Skin of body (tissue), 2 donors: Measurements from ENCODE around the gene PLXND1. TPM values are rescaled to one million over a fixed set of nuclear protein-coding genes. Genes with fewer than 3 reads are reported as not detected.
A peak's percentile ranks its signal among the peaks of the same experiment; 100 is the strongest.

ENCODE experiments used
- DNase-seq: peaks from one replicate; lab custom pipeline; 2025; lab: John Stamatoyannopoulos, UW
- total RNA-seq: library from RNA; depleted of rRNA; stranded (reverse); fragments of >200 nt; gene quantifications from one replicate; pipeline ENCODE4 v1.2.3, GENCODE V29; 2014

PLXND1 gene
- total RNA-seq, 1 donor from 2014 or later, result 134 TPM

DNA sequence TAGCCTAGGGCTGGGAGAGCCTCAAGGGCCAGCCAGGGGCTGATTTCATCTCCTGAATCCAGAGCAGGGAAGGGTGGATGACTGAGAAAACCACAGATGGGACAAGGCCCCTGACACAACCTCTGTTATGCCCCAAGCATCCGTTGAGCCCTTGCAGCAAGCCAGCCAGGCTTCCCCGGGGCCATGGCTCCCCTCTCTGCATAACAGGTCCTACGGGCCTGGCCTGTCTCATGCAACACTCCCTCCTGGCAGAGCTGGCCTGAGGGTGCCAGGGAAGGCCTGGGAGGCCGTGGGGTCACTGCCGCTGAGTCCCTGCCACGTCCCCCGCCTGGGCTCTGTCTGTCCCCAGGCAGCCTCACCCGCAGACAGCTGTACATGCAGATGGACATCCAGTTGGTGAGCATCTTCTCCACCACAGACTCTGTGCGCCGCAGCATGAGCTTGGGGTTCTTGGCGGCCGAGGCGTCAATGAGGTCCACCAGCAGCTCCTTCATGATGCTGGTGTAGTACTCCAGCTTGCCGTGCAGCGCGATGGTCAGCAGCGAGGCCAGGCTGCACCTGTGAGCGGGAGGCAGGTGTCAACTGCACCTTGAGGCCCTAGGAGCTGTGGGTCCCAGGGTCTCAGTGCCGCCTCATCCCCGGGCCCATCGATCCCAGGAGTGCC, 41.4 kb downstream of the PLXND1 start:
- DNase-seq, result no peak

- no peak for DNase-seq
Measured at GRCh38 chr3:129563850-129564535, 42.5 kb downstream of the PLXND1 start.

DNA sequence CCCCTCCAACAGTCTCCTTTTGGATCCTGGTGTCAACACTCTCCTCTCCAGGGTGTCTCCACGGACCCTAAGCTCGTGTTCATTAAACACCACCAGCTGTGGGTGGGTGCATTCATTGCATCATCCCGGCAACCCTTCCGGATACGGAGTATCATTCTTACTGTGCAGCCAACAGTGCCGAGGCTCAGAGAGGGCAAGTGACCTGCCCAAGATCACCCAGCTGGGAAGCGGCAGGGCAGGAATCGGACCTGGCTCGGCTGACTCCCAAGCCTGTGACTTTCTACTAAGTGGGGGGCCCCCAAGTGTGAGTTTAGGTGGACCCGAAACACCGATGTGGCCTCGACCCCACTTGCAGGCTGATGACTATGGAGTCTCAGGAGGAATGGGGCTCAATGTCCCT, 43.1 kb downstream of the PLXND1 start:
- no peak for DNase-seq

DNA sequence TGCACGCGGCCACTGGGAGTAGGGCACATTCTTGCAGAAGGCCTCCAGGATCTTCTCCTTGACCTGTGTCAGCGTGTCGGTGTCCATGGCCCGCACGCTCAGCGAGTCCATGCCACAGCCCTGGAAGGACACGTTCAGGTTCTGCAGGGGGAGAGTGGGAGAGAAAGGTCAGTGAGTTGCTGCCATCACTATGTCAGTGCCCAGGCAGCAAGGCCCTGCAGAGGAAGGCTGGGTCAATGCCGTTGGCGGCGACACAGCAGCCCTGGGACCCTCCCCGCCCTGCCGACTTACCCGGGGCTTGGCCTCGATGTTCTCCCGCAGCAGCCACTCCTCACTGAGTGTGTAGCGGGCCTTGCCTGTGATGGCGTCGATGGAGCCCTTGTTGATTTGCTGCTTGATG, 43.7 kb downstream of the PLXND1 start:
- DNase-seq, result no peak

GRCh38 chr3:129561619-129562248, 44.7 kb downstream of the PLXND1 start:
- no peak for DNase-seq

DNA sequence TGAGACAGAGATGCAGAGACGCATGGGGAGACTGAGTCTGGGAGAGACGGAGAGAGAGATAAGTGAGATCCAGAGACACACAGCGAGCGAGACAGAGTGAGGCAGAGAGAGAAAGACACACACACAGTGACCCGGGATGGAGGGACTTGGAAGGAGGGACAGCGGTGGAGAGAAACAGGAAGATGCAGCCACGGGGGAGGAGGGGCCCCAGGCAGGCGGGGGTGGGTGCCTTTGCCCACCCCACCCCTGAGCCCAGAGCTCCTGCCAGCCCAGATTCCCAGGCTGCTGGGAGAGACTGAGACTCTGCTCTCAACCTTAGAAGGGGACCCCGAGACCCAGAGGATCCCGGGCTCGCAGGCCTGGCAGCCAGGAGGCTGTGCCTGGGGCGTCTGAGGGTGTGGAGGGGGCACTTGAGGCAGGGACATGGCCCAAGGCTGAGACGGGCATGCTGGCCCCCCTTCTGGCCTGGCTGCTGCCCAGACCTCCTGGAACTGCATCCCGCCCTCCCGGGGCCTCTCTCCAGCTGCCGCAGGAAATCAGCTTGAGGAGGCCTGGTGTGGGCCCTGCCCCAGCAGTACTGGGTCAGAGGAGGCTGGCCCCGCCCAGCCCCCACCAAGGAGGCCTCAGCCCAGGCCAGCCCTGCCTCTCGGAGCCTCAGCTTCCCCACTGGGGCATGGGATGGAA, 45.4 kb downstream of the PLXND1 start:
- DNase-seq, result peak; percentile 60

- DNase-seq, result peak; percentile 52
Measured at GRCh38 chr3:129560269-129560787, 46.1 kb downstream of the PLXND1 start.

DNA sequence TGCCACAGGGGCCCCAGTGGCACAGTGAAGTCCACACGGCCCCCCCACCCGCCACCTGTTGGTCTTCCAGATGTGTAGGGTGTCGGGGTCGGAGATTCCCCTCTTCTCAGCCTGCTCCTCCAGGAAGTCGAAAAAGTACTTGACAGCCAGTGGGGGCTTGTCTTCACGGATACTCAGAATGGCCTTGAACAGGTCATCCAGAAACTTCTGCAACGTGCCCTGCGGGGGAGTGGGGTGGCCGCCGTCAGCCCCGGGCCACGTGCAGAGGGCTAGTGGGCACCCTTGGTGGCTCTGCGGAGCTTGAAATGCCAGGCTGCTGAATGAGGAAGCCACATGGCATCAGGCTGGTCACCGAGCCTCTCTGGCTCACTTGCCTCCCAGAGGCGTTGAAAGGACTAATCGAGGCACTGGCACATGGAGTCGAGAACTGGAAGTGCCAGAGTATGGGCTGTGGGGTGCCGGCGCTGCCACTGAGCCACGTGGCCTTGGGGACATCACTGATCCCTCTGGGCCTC, 46.9 kb downstream of the PLXND1 start:
- DNase-seq, result no peak

GRCh38 chr3:129558772-129559564, 47.5 kb downstream of the PLXND1 start:
- no peak for DNase-seq

DNA sequence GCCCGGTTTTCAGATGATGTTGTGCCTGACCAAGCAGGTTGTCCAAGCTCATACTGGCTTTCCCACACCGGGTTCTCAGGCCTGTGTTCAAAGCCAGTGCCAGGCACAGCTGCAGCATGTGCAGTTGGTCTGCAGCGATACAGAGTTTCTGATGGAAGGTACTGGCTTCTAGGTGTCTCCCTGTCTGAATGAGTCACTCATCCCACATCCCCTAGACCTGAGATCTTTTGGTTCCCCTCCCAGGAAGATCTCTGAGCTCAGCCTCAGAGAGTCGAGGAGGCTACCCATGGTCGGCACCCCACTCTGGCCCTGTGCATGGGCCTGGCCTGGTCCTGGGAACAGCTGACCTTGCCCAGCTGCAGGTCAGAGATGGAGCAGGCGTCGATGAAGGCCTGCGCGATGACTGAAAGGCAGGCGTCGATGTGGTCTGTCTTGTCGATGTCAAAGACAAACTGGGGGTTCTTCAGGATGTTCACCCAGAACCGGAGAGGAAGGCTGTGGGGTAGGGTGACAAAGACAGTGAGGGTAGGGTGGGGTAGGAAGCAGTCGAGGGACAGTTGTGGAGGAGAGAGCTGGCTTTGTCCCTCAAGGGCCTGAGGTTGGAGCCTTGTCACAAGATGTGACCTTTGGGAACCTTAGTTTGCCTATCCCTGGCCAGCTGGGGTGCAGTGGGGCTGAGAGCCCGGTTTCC, 48.2 kb downstream of the PLXND1 start:
- DNase-seq, result no peak

DNA sequence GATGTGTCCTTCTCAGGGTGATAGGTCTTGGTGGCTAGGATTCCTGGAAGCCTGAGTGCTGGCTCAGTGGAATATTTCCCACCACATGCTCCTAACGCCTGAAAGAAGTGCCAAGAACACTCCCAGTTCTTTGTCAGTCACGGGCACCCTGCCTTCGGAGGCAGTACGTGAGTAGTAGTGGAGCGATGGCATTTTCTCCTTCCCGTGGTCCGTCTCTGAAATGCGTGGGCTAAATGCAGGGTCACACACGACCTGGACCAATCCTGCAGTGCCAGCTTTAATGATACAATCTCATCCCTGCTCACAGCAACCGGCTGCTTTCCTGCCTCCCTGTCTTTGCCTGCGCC, 49.0 kb downstream of the PLXND1 start:
- DNase-seq, result peak; percentile 48

- DNase-seq, result no peak
Measured at GRCh38 chr3:129556890-129557547, 49.5 kb downstream of the PLXND1 start.

DNA sequence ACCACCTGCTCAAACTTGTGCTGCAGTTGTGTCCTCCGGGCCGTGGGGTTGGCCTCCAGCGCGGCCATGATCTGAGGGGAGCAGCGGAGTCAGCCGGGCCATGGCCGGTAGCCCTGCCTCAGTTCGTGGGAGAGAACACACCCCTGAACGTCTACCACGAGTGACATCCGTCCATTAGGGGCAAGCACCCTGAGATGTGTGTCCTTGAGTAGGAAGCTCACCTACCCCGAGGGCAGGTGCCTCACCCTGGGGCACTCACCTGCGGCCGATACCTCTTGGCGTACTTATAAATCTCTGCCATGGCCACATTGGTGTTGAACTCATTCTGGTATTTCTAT, 50.1 kb downstream of the PLXND1 start:
- no peak for DNase-seq

DNA sequence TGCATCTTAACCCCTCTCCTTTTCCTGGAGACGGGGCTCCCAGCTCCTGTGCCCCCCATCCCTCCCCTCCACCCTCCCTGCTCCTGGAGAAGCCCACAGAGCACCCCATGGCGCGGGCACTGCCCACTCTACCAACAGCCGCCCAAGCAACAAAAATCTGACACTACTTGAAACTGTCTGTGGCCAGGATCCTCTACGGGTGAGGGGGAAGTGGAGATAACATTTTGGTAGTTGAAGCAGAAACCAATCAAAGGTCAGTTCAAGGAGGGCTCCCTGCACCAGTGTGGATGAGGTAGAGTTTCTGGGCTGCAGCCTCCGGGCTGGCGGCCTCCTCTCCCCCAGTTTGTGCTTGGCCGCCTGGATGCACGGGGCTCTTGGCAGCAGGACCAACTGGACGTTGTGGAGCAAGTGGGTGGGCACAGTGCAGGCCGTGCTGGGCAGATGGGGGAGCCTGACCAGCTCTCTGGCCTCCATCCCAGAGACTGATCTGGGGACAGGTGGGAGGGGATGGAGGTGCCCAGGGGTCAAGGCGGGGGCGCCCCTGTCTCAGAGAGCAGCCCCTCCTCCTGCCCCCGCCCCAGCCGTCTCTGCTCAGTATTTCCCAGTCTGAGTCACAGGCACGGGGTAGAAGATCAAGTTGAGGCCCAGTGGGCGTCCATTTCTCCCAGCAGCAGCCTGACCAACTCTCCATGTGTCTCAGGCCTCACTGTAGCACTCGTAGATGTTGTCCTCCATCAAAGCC, 50.7 kb downstream of the PLXND1 start:
- DNase-seq, result no peak

- no peak for DNase-seq
Measured at GRCh38 chr3:129555153-129555550, 51.3 kb downstream of the PLXND1 start.

GRCh38 chr3:129554356-129555152, 51.9 kb downstream of the PLXND1 start:
- DNase-seq, result no peak

- DNase-seq, result no peak
Measured at GRCh38 chr3:129553719-129554118, 52.8 kb downstream of the PLXND1 start.

DNA sequence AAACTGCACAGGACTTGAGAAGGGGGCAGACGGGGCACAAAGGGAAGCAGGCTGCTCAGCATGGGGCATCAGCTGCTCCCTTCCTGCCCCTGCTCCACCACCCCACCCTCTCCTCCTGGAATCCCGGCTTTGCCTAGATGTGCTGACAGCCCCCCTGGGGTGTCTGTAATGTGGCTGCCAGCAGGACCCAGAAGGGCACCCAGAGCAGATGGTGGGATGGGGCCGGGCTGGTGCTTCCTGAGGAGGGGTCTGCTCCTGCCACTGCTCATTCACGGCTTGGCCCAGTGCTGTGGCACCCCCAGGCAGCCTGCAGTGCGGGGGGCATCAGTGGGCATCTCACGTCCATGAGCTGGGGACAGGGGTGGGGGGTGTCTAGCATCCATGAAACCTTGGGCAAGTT, 53.3 kb downstream of the PLXND1 start:
- DNase-seq, result no peak
